Endothelial cell of umbilical vein (primary cell): Measurements from ENCODE around the gene COLQ. TPM values are rescaled to one million over a fixed set of nuclear protein-coding genes. Genes with fewer than 3 reads are reported as not detected.

Experiments
- BruUV-seq: library from RNA; stranded (reverse); fragments of 400-500 nt; replicated peaks from 2 replicates; lab custom pipeline; 2021; lab: Mats Ljungman, UMichigan
- CTCF ChIA-PET: fragments of 300-600, 350-600 bp; sonication (Branson Sonifier 250); formaldehyde crosslinking; loops from one replicate; lab custom pipeline; 2021; ENCODE audit warnings: antibody characterized with exemption, inconsistent platforms; lab: Charles Lee
- POLR2A ChIA-PET: fragments of 300-600, 350-600 bp; sonication (Branson Sonifier 250); formaldehyde crosslinking; loops from one replicate; lab custom pipeline; 2021; ENCODE audit warnings: antibody characterized with exemption, inconsistent platforms; lab: Charles Lee
- DNase-seq: peaks from one replicate; pipeline ENCODE4 v3.0.0-alpha.2; 2011; ENCODE audit warnings: low read depth, low spot score
- FAIRE-seq: peaks from 2 replicates; lab custom pipeline; 2011; peaks lifted over from hg19 to GRCh38; lab: Jason Lieb, UNC
- H2AFZ ChIP-seq: 2 replicates; pipeline ENCODE4 v1.6.0; 2012; ENCODE audit warnings: low read depth, low read length, control low read depth, inconsistent platforms
- H3K27ac ChIP-seq: 2 replicates; pipeline ENCODE4 v1.5.1; 2011; ENCODE audit warnings: low read depth, mild to moderate bottlenecking, control low read depth, low read length, moderate library complexity; ENCODE audit not compliant: insufficient read depth
- H3K27me3 ChIP-seq, 2 experiments: 2 replicates each; pipeline versions ENCODE4 v1.6.0 to v1.6.1; 2011; ENCODE audit warnings: low read length in 2 of 2, mixed read lengths in 1 of 2; ENCODE audit not compliant: control insufficient read depth in 2 of 2, insufficient read depth in 2 of 2
- H3K36me3 ChIP-seq, 2 experiments: 2 replicates in 1 of 2; 3 replicates in 1 of 2; pipeline ENCODE4 v1.5.1; 2011; ENCODE audit warnings: low read length in 2 of 2, mild to moderate bottlenecking in 1 of 2, moderate library complexity in 1 of 2; ENCODE audit not compliant: control insufficient read depth in 2 of 2, insufficient read depth in 2 of 2; ENCODE audit errors: extremely low read depth in 1 of 2
- H3K4me1 ChIP-seq: 3 replicates; pipeline ENCODE4 v1.5.1; 2011; ENCODE audit warnings: mild to moderate bottlenecking, low read length; ENCODE audit not compliant: control insufficient read depth, insufficient read depth; ENCODE audit errors: extremely low read depth
- H3K4me2 ChIP-seq: 2 replicates; pipeline ENCODE4 v1.6.1; 2011; ENCODE audit warnings: low read length, control low read depth, mixed read lengths; ENCODE audit not compliant: insufficient read depth
- H3K4me3 ChIP-seq, 3 experiments: fragments of 200-600 bp in 1 of 3; sonication (generic), shearing (Covaris generic) in 1 of 3; replicated peaks in 1 of 3; 2 replicates each; pipeline ENCODE4 v1.5.1; 2011 to 2016; ENCODE audit warnings: control low read depth in 3 of 3, low read length in 3 of 3, mild to moderate bottlenecking in 2 of 3, inconsistent platforms in 1 of 3, low read depth in 1 of 3, moderate library complexity in 1 of 3; ENCODE audit not compliant: insufficient read depth in 1 of 3
- H3K79me2 ChIP-seq: 2 replicates; pipeline ENCODE4 v1.6.0; 2012; ENCODE audit warnings: low read length, inconsistent platforms; ENCODE audit not compliant: control insufficient read depth, insufficient read depth
- H3K9ac ChIP-seq: replicated peaks from 2 replicates; pipeline ENCODE3; 2011; ENCODE audit warnings: low read length, control low read depth; ENCODE audit not compliant: insufficient read depth; ENCODE audit errors: extremely low read depth
- H3K9me1 ChIP-seq: replicated peaks from 3 replicates; pipeline ENCODE4 v1.6.0; 2011; ENCODE audit warnings: mild to moderate bottlenecking, low read length; ENCODE audit not compliant: control insufficient read depth, insufficient read depth; ENCODE audit errors: extremely low read depth
- H3K9me3 ChIP-seq: replicated peaks from 2 replicates; pipeline ENCODE4 v1.5.1; 2012; ENCODE audit warnings: low read length, inconsistent platforms; ENCODE audit not compliant: control insufficient read depth, insufficient read depth
- H4K20me1 ChIP-seq: replicated peaks from 2 replicates; pipeline ENCODE3; 2011; ENCODE audit warnings: mild to moderate bottlenecking, low read length; ENCODE audit not compliant: control insufficient read depth, insufficient read depth; ENCODE audit errors: extremely low read depth
- EZH2 ChIP-seq: IDR thresholded peaks from 2 replicates; pipeline ENCODE4 v1.6.1; 2012; ENCODE audit warnings: borderline replicate concordance, low read depth, mild to moderate bottlenecking, moderate library complexity, low read length, inconsistent platforms; ENCODE audit not compliant: severe bottlenecking
- FOS ChIP-seq: IDR thresholded peaks from 2 replicates; pipeline ENCODE4 v1.6.1; 2011; ENCODE audit warnings: mild to moderate bottlenecking, low read length, moderate library complexity, borderline replicate concordance; ENCODE audit not compliant: insufficient read depth
- GATA2 ChIP-seq: IDR thresholded peaks from 2 replicates; pipeline ENCODE4 v1.7.0; 2011; ENCODE audit warnings: low read depth, mild to moderate bottlenecking, moderate library complexity, mixed read lengths, low read length; ENCODE audit not compliant: insufficient read length, insufficient read depth
- JUN ChIP-seq: IDR thresholded peaks from 2 replicates; pipeline ENCODE4 v1.6.1; 2011; ENCODE audit warnings: borderline replicate concordance, low read depth; ENCODE audit not compliant: insufficient read length, insufficient read depth
- MYC ChIP-seq: IDR thresholded peaks from one replicate; pipeline ENCODE4 v1.6.1; 2011; ENCODE audit warnings: mild to moderate bottlenecking, low read depth, low read length
- POLR2A ChIP-seq: IDR thresholded peaks from 2 replicates; pipeline ENCODE4 v1.6.1; 2012; ENCODE audit warnings: low read depth, mild to moderate bottlenecking, control low read depth, low read length
- POLR2AphosphoS5 ChIP-seq: IDR thresholded peaks from 2 replicates; pipeline ENCODE4 v1.6.1; 2012; ENCODE audit warnings: low read depth, mild to moderate bottlenecking, control low read depth, low read length, moderate library complexity; ENCODE audit not compliant: insufficient read depth
- dilution Hi-C: fragments of 300-500 bp; cut with MboI; formaldehyde crosslinking; loops from one replicate; pipeline ENCODE4 v1.15.0; 2019; ENCODE audit warnings: low sequenced_read_pairs; ENCODE audit not compliant: extremely low pct_ligation_motif_present
- intact Hi-C: fragments of 100-400 bp; cut with micrococcal nuclease; formaldehyde crosslinking; loops from one replicate; pipeline ENCODE4 v1.10.0; 2022
- polyA plus RNA-seq, 4 experiments: library from polyadenylated mRNA; depleted of rRNA in 3 of 4; stranded (reverse) in 3 of 4; unstranded in 1 of 4; fragments of >200 nt; gene quantifications; 2 replicates each; pipeline versions ENCODE4 v1.2.1 to v1.2.3, GENCODE V29; 2011 to 2012; ENCODE audit warnings: missing spikeins in 1 of 4
- total RNA-seq: library from RNA; stranded (reverse); gene quantifications from 2 replicates; pipeline ENCODE4 v1.2.3, GENCODE V29; 2021
- TF ChIP-seq, protein P1 (sequence below): IDR thresholded peaks from 2 replicates; pipeline ENCODE4 v1.6.1; 2011; ENCODE audit not compliant: insufficient read depth, insufficient read length
- TF ChIP-seq, protein P2 (sequence below), 2 donors: IDR thresholded peaks; 1 replicate in 1 of 2; 2 replicates in 1 of 2; pipeline ENCODE4 v1.5.1; 2011; ENCODE audit warnings: low read length in 2 of 2, mild to moderate bottlenecking in 2 of 2, moderate library complexity in 2 of 2, control low read depth in 1 of 2, inconsistent platforms in 1 of 2, low read depth in 1 of 2; ENCODE audit not compliant: insufficient read depth in 1 of 2; ENCODE audit errors: extremely low read depth in 1 of 2

COLQ gene
- total and polyA plus RNA-seq, 2 donors (not counting 3 experiments of a cell fraction or from before 2014, with no cell fraction given), result 2.0 to 2.3 TPM

DNA sequence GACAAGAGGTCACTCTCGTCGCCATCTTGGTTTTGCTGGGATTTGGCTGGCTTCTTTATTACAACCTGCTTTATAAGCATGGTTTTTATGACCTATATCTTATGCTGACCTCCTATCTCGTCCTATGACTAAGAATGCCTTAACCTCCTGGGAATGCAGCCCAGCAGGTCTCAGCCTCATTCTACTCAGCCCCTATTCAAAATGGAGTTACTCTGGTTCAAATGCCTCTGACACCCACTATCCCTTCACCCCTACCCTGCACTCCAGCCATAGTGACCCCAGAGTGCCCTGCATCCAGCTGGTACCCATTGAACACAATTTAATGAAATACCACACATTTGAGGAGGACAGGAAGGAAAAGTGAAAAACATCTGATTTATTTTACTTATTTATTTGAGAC is 117.5 kb downstream of the COLQ start:
- Histone ChIP-seq H3K36me3 (no peaks in the 10 kb centered on the region), H4K20me1 (no peaks in the 10 kb centered on the region), H3K9me1 (no peaks in the 10 kb centered on the region), H3K9ac (no peak overlapping the region), H2AFZ (no peak overlapping the region), H3K4me1 (no peaks in the 10 kb centered on the region), H3K9me3 (no peaks in the 10 kb centered on the region), H3K4me2 (no peak overlapping the region), H3K27me3 (no peaks in the 10 kb centered on the region), H3K4me3 (no peak overlapping the region), H3K79me2 (no peaks in the 10 kb centered on the region), H3K27ac (no peak overlapping the region)
- DNase-seq (no peak), FAIRE-seq (no peak)
- ChIA-PET CTCF (interaction anchor here (1.5 to 13.9 kb wide), 6 partner anchors 117 to 285 kb away, joined by 7 to 350 read pairs (median 28); partner anchors contain the start of gene CAPN7), POLR2A (interaction anchor here (1.9 kb wide), 1 partner anchor 198 kb away, joined by 6 read pairs; the partner anchor contains the start of gene CAPN7)
- intact Hi-C loops (loop anchor here (2.0 kb wide), 1 partner anchor 295 kb away; no protein-coding TSS in a partner anchor), dilution Hi-C loops (no loop called here)
- BruUV-seq, result no TSS peak
- TF ChIP-seq GATA2 (no peak), POLR2A (no peak), MYC (no peak), FOS (no peak), POLR2AphosphoS5 (no peak), EZH2 (no peak), JUN (no peak)
- TF ChIP-seq, protein P1, sequence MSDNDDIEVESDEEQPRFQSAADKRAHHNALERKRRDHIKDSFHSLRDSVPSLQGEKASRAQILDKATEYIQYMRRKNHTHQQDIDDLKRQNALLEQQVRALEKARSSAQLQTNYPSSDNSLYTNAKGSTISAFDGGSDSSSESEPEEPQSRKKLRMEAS, result no peak
- TF ChIP-seq, protein P2, sequence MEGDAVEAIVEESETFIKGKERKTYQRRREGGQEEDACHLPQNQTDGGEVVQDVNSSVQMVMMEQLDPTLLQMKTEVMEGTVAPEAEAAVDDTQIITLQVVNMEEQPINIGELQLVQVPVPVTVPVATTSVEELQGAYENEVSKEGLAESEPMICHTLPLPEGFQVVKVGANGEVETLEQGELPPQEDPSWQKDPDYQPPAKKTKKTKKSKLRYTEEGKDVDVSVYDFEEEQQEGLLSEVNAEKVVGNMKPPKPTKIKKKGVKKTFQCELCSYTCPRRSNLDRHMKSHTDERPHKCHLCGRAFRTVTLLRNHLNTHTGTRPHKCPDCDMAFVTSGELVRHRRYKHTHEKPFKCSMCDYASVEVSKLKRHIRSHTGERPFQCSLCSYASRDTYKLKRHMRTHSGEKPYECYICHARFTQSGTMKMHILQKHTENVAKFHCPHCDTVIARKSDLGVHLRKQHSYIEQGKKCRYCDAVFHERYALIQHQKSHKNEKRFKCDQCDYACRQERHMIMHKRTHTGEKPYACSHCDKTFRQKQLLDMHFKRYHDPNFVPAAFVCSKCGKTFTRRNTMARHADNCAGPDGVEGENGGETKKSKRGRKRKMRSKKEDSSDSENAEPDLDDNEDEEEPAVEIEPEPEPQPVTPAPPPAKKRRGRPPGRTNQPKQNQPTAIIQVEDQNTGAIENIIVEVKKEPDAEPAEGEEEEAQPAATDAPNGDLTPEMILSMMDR (IDR thresholded peaks at IDR 0.05; ENCODE audit: extremely low read depth in 1 of 2, insufficient read depth in 1 of 2, low read depth in 1 of 2, low read length in 2 of 2), result no peak
